SK-N-SH treated with all-trans-retinoic acid at 6 μM for 48 hours (cell line): ENCODE measurements around the gene LGALS7.

Source experiments
- CSDC2 ChIP-seq: fragments of 250-450 bp; sonication (Bioruptor Pico); IDR thresholded peaks from 2 replicates; pipeline ENCODE4 v1.5.0; 2020; ENCODE audit warnings: mild to moderate bottlenecking, moderate library complexity
- SNAI2 ChIP-seq: fragments of 250-450 bp; sonication (Bioruptor Pico); IDR thresholded peaks from 2 replicates; pipeline ENCODE4 v1.5.0; 2020; ENCODE audit warnings: mild to moderate bottlenecking, moderate library complexity
- ZFP3 ChIP-seq: fragments of 250-450 bp; sonication (Bioruptor Pico); IDR thresholded peaks from 2 replicates; pipeline ENCODE4 v1.5.0; 2020; ENCODE audit warnings: mild to moderate bottlenecking, moderate library complexity
- ZNF8 ChIP-seq: fragments of 450-650 bp; formaldehyde crosslinking; IDR thresholded peaks from 2 replicates; pipeline ENCODE4 v1.5.0; 2020; ENCODE audit warnings: mild to moderate bottlenecking, moderate library complexity
- TF ChIP-seq, protein P1 (sequence below): fragments of 250-450 bp; sonication (Bioruptor Pico); IDR thresholded peaks from 2 replicates; pipeline ENCODE4 v1.8.0; 2020; ENCODE audit warnings: mild to moderate bottlenecking, moderate library complexity, borderline replicate concordance
- TF ChIP-seq, protein P2 (sequence below): fragments of 250-450 bp; sonication (Bioruptor Pico); IDR thresholded peaks from 2 replicates; pipeline ENCODE4 v1.5.1; 2020; ENCODE audit warnings: low read depth, mild to moderate bottlenecking, moderate library complexity

DNA sequence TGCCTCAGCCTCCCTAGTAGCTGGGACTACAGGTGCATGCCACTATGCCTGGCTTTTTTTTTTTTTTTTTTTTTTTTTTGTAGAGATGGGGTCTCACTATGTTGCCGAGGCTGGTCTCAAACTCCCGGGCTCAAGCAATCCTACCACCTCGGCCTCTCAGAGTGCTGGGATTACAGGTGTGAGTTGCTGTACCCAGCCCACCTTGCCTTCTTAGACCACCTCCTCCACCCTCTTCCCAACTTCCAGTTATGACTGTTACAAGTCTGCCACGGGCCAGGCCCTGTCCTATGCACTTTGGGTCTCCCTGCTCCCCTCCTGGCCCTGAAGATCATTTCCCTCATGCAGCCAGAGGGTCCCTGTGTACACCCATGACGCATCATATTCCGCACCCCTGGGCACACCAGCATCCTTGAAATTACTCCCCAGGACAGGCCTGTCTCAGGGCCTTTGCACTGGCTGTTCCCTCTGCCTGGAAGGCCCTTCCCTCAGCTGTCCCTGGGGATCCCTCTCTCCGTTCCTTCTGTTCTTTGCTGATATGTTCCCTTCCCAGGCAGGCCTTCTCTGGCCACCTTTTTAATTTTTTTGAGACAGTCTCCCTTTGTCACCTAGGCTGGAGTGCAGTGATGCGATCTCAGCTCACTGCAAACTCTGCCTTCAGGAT is 36.4 kb upstream of the LGALS7 start:
- TF ChIP-seq ZFP3 (CRISPR knock-in tag) (no peak), CSDC2 (CRISPR knock-in tag) (no peak), SNAI2 (no peak), ZNF8 (no peak)
- TF ChIP-seq, protein P1, sequence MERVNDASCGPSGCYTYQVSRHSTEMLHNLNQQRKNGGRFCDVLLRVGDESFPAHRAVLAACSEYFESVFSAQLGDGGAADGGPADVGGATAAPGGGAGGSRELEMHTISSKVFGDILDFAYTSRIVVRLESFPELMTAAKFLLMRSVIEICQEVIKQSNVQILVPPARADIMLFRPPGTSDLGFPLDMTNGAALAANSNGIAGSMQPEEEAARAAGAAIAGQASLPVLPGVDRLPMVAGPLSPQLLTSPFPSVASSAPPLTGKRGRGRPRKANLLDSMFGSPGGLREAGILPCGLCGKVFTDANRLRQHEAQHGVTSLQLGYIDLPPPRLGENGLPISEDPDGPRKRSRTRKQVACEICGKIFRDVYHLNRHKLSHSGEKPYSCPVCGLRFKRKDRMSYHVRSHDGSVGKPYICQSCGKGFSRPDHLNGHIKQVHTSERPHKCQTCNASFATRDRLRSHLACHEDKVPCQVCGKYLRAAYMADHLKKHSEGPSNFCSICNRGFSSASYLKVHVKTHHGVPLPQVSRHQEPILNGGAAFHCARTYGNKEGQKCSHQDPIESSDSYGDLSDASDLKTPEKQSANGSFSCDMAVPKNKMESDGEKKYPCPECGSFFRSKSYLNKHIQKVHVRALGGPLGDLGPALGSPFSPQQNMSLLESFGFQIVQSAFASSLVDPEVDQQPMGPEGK, result no peak
- TF ChIP-seq, protein P2, sequence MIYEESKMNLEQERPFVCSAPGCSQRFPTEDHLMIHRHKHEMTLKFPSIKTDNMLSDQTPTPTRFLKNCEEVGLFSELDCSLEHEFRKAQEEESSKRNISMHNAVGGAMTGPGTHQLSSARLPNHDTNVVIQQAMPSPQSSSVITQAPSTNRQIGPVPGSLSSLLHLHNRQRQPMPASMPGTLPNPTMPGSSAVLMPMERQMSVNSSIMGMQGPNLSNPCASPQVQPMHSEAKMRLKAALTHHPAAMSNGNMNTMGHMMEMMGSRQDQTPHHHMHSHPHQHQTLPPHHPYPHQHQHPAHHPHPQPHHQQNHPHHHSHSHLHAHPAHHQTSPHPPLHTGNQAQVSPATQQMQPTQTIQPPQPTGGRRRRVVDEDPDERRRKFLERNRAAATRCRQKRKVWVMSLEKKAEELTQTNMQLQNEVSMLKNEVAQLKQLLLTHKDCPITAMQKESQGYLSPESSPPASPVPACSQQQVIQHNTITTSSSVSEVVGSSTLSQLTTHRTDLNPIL (CRISPR knock-in tag), result no peak
